Chondrocyte (in vitro differentiated cells): ENCODE results near the gene SCAPER. TPM values are rescaled to one million over a fixed set of nuclear protein-coding genes. Genes with fewer than 3 reads are reported as not detected.

Experiments
- DNase-seq: peaks from one replicate; pipeline ENCODE4 v3.0.0; 2021; ENCODE audit warnings: mixed read lengths, low spot score
- H3K27ac Mint-ChIP-seq: one replicate; pipeline ENCODE4 v1.8.0; 2021; ENCODE audit warnings: mild to moderate bottlenecking, moderate library complexity, mixed read lengths; ENCODE audit not compliant: unreplicated experiment
- H3K27me3 Mint-ChIP-seq: 2 replicates; pipeline ENCODE4 v1.8.0; 2021; ENCODE audit warnings: low read depth, mixed read lengths
- H3K36me3 Mint-ChIP-seq: 2 replicates; pipeline ENCODE4 v1.8.0; 2021; ENCODE audit warnings: low read depth, mixed read lengths
- H3K4me1 Mint-ChIP-seq: 2 replicates; pipeline ENCODE4 v1.8.0; 2021; ENCODE audit warnings: low read depth, mild to moderate bottlenecking, mixed read lengths
- H3K4me3 Mint-ChIP-seq: one replicate; pipeline ENCODE4 v1.8.0; 2021; ENCODE audit warnings: mild to moderate bottlenecking, moderate library complexity, mixed read lengths; ENCODE audit not compliant: unreplicated experiment
- H3K9me3 Mint-ChIP-seq: 2 replicates; pipeline ENCODE4 v1.8.0; 2021; ENCODE audit warnings: low read depth, mixed read lengths
- total RNA-seq: library from RNA; stranded (reverse); gene quantifications from 3 replicates; pipeline ENCODE4 v1.2.1, GENCODE V29; 2021
- TF ChIP-seq, protein P1 (sequence below): fragments of 200-600 bp; sonication (generic); IDR thresholded peaks from 2 replicates; pipeline ENCODE4 v1.5.0; 2021; ENCODE audit warnings: antibody characterized with exemption, mild to moderate bottlenecking, moderate library complexity

SCAPER gene
- total RNA-seq, 1 donor from 2014 or later: 17.3 TPM

GRCh38 chr15:76426941-76427340 is 478.2 kb downstream of the SCAPER start:
- TF ChIP-seq, protein P1, sequence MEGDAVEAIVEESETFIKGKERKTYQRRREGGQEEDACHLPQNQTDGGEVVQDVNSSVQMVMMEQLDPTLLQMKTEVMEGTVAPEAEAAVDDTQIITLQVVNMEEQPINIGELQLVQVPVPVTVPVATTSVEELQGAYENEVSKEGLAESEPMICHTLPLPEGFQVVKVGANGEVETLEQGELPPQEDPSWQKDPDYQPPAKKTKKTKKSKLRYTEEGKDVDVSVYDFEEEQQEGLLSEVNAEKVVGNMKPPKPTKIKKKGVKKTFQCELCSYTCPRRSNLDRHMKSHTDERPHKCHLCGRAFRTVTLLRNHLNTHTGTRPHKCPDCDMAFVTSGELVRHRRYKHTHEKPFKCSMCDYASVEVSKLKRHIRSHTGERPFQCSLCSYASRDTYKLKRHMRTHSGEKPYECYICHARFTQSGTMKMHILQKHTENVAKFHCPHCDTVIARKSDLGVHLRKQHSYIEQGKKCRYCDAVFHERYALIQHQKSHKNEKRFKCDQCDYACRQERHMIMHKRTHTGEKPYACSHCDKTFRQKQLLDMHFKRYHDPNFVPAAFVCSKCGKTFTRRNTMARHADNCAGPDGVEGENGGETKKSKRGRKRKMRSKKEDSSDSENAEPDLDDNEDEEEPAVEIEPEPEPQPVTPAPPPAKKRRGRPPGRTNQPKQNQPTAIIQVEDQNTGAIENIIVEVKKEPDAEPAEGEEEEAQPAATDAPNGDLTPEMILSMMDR: no peak
- Mint-ChIP-seq H3K27me3 (no peaks in the 10 kb centered on the region), H3K4me3 (no peak overlapping the region), H3K4me1 (peaks cover 12% of the 10 kb centered on the region), H3K27ac (no peak overlapping the region), H3K9me3 (peaks cover 38% of the 10 kb centered on the region), H3K36me3 (peaks cover 22% of the 10 kb centered on the region)
- no peak for DNase-seq

- Mint-ChIP-seq H3K27ac (no peak overlapping the region), H3K4me3 (no peak overlapping the region), H3K9me3 (peaks cover 6% of the 10 kb centered on the region), H3K36me3 (peaks cover 3% of the 10 kb centered on the region), H3K4me1 (no peaks in the 10 kb centered on the region), H3K27me3 (no peaks in the 10 kb centered on the region)
- DNase-seq: no peak
- TF ChIP-seq, protein P1: no peak
These were observed 486.6 kb downstream of the SCAPER start for GRCh38 chr15:76418352-76419140.

- Mint-ChIP-seq H3K27me3 (no peaks in the 10 kb centered on the region), H3K4me1 (no peaks in the 10 kb centered on the region), H3K4me3 (no peak overlapping the region), H3K9me3 (peaks cover 11% of the 10 kb centered on the region), H3K36me3 (peaks cover 10% of the 10 kb centered on the region), H3K27ac (no peak overlapping the region)
- no peak for DNase-seq
- TF ChIP-seq, protein P1: no peak
These were observed 503.9 kb downstream of the SCAPER start for GRCh38 chr15:76401285-76401684.

DNA sequence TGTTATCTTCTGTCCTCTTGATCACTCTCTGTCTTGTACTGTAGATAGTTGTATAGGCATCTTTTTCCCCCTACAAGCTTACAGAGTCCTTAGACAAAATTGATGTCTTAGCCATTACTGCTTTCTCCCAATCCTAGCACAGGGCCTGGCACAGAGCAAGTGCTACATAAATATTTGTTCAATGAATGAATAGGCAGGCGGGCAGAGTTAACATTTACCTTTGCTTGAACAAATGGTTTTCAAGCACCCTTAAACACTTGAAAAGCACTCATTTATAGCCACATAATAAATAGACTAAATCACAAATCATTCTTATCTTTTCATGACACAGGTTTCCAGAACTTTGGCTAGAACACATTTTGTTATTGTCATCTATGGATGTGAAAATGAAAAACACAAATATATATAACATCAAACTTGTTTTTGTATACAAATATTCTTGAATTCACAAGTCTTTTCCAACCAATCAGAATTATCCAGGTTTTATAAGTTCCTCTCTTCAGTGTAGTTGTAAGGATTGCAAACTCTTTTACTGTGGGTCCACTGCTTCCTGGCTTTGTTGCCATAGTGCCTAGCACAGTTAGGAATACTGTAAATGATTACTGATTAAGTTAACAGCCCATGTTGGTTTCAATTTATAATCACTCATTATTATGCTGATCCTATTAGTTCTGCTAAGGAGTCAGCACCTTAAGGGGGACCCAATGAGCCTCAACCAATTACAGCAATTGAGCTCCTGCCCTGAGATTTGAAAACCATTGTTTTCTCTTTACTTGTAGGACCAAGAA is 506.6 kb downstream of the SCAPER start:
- H3K9me3 Mint-ChIP-seq: peaks cover 20% of the 10 kb centered on the region

DNA sequence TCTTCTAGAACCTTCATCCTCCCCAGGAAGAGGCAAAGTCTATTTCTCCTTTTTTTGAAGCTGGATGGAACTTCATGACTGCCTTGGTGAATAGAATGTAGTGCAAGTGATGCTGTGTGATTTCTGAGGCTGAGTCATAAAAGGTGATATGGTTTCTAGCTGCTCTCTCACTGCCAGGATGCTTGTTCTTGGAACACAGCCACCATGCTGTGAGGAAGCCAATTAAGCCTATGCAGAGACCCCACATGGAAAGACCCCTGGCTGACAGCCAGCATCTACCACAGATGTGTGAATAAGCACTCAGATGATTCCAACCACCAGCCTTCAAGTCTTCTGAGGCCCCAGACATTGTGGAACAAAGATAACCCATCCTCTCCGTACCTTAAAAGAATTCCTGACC is 511.5 kb downstream of the SCAPER start:
- Mint-ChIP-seq H3K4me3 (no peak overlapping the region), H3K27ac (no peak overlapping the region), H3K27me3 (no peaks in the 10 kb centered on the region), H3K4me1 (peaks cover 3% of the 10 kb centered on the region), H3K36me3 (peaks cover 4% of the 10 kb centered on the region), H3K9me3 (peaks cover 20% of the 10 kb centered on the region)
- DNase-seq: no peak
- TF ChIP-seq, protein P1: no peak

More for the DNA sequence above, 506.6 kb downstream of the SCAPER start:
- Mint-ChIP-seq H3K4me3 (no peak overlapping the region), H3K36me3 (peaks cover 8% of the 10 kb centered on the region), H3K4me1 (peaks cover 3% of the 10 kb centered on the region), H3K27ac (no peak overlapping the region), H3K27me3 (no peaks in the 10 kb centered on the region)
- TF ChIP-seq, protein P1: no peak
- DNase-seq: no peak
